G401 (cell line): Measurements from ENCODE around the gene PRDM7. TPM values are rescaled to one million over a fixed set of nuclear protein-coding genes. Genes with fewer than 3 reads are reported as not detected.
A peak's percentile ranks its signal among the peaks of the same experiment; 100 is the strongest.
"Not testable (repeated sequence)": the region's sequence is repeated elsewhere in the genome, so short reads cannot be mapped to it uniquely, and the experiment has no call there.

Experiments used
- DNase-seq: peaks from one replicate; pipeline ENCODE4 v3.0.0-alpha.2; 2015; ENCODE audit warnings: low spot score
- in situ Hi-C: cut with HindIII; loops from 2 replicates; pipeline ENCODE4 v1.10.0; 2016; ENCODE audit warnings: low sequenced_read_pairs, mixed read lengths
- total RNA-seq: library from RNA; depleted of rRNA; stranded (reverse); fragments of >200 nt; shearing (Covaris generic); gene quantifications from 2 replicates; pipeline ENCODE4 v1.2.3, GENCODE V29; 2014

Gene PRDM7
- total RNA-seq, 1 experiment from 2014 or later, result not detected

GRCh38 chr16:90077757-90078578 is 837 bp upstream of the PRDM7 start:
- in situ Hi-C loops, result no loop called here
- DNase-seq, result peak; percentile 75

DNA sequence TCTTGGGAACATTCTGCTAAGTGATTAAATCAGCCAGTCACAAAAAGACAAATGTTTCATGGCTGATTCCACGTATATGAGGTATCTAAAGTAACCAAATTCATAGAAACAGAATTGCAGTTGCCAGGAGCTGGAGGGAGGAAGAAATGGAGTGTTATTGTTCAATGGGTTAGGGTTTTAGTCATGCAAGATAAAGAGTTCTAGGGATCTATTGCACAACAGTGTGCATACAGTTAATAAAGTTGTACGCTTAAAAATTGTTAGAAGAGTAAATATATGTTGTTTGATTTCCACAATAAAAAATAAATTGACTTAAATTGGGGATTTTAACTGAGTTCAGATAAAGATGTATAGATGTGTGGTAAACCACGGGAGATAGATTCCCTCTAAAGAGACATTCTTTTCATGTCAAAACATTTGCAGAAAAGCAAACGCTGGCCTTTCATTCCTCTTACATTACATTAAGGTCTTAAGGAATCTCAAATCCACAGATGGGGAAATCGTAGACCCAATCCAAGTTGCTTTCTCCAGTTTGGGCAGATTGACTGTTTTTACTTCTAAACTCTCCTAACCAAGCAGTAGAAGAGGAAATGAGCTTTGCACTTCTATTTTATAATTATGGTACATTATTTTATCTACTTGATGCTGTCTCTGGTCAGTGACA is 4.6 kb downstream of the PRDM7 start:
- in situ Hi-C loops, result no loop called here
- DNase-seq, result no peak

DNA sequence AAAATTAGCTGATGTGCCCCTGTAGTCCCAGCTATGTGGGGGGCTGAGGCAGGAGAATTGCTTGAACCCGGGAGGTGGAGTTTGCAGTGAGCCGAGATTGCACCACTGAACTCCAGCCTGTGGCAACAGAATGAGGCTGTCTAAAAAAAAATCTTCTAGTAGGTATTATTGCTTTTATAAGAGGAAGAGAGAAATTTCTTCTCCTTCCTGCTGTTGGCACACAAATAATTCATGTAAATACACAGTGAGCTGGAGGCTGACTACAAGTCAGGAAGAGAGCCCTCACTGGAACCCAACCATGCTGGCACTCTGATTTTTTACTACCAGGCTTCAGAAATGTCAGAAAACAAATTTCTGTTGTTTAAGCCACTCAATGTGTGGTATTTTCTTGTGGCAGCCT is 6.7 kb downstream of the PRDM7 start:
- in situ Hi-C loops, result no loop called here
- DNase-seq, result no peak

GRCh38 chr16:90061437-90061836 is 15.7 kb downstream of the PRDM7 start:
- no peak for DNase-seq
- in situ Hi-C loops, result no loop called here

GRCh38 chr16:90057738-90058173 is 19.4 kb downstream of the PRDM7 start:
- no peak for DNase-seq
- in situ Hi-C loops, result no loop called here

- in situ Hi-C loops, DNase-seq: not testable (repeated sequence)
These were observed 20.6 kb downstream of the PRDM7 start for GRCh38 chr16:90056521-90056920.

DNA sequence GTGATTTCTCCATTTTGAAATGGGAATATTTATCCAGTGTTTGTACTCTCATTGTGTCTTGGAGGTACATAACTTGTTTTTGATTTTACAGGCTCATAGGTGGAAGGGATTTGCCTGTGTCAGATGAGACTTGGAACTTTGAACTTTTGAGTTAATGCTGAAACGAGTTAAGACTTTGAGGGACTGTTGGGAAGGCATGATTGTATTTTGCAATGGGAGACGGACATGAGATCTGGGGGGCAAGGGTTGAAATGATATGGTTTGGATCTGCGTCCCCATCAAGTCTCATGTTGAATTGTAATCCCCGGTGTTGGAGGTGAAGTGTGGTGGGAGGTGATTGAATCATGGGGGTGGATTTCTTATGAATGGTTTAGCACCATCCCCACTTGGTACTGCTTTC is 21.8 kb downstream of the PRDM7 start:
- no peak for DNase-seq
- in situ Hi-C loops, result no loop called here

GRCh38 chr16:90054554-90054953 is 22.6 kb downstream of the PRDM7 start:
- in situ Hi-C loops, result no loop called here

GRCh38 chr16:90053902-90054500 is 23.1 kb downstream of the PRDM7 start:
- in situ Hi-C loops, result no loop called here
- no peak for DNase-seq

More at GRCh38 chr16:90054554-90054953, 22.6 kb downstream of the PRDM7 start:
- no peak for DNase-seq

GRCh38 chr16:90050969-90051368 is 26.2 kb downstream of the PRDM7 start:
- in situ Hi-C loops, result no loop called here
- DNase-seq, result no peak

DNA sequence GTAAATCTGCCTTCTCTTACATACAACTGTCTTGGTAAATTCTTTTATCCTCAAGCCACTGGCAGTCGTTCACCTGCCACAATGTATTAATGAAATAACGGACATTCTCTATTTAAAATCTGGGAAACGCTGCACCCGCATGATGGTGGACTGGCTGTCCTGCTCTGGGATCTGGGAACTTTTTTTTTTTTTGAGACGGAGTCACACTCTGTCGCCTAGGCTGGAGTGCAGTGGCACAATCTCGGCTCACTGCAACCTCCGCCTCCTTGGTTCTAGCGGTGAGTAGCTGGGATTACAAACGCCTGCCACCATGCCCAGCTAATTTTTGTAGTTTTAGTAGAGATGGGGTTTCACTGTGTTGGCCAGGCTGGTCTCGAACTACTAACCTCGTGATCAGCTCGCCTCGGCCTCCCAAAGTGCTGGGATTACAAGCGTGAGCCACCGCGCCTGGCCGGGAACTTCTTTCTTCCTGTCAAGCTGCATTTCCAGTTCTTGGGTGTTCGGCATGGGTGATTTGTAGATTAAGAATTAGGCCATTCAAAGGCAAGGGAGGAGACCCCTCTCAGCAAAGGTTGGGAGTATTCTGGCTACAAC is 28.3 kb downstream of the PRDM7 start:
- no peak for DNase-seq
- in situ Hi-C loops, result no loop called here

GRCh38 chr16:90048347-90048722 is 28.8 kb downstream of the PRDM7 start:
- in situ Hi-C loops, result no loop called here
- peak; percentile 5 for DNase-seq

GRCh38 chr16:90047714-90048346 is 29.3 kb downstream of the PRDM7 start:
- in situ Hi-C loops, result no loop called here
- no peak for DNase-seq

DNA sequence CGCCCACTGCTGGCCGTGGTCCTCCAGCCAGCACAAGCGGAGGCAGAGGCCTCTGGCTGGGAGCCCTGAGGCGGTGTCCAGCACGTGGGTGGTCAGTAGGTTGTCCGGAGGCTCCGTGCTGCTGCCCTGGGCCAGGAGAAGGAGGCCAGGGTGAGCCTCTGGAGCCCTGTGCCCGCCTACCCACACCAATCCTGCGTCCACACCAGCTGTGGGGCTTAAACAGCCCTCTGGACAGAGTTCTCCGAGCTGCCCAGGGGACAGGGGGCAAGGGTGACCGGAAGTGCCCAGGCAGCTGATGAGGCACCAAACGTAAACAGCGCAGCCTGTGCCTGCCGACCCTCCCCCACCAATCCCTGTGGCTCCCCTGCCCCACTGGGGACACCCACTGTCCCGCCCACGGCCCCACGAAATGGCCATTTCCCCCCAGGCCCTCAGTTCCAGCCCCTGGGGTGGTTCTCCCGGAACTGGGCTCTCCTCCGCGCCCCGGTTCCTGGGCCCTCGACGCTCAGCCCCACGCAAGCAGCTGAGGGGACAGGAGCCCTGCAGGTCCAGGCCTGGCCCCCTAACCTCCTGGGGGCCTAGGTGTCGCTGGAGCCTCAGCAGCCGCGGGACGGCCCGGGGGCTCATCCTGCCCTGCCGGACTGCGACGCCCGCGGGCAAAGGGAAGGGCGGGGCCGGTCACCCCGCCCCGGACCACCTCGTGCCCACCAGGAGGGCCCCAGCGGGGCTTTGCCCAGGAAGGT is 30.0 kb downstream of the PRDM7 start:
- peak; percentile 69 for DNase-seq
- in situ Hi-C loops, result no loop called here

DNA sequence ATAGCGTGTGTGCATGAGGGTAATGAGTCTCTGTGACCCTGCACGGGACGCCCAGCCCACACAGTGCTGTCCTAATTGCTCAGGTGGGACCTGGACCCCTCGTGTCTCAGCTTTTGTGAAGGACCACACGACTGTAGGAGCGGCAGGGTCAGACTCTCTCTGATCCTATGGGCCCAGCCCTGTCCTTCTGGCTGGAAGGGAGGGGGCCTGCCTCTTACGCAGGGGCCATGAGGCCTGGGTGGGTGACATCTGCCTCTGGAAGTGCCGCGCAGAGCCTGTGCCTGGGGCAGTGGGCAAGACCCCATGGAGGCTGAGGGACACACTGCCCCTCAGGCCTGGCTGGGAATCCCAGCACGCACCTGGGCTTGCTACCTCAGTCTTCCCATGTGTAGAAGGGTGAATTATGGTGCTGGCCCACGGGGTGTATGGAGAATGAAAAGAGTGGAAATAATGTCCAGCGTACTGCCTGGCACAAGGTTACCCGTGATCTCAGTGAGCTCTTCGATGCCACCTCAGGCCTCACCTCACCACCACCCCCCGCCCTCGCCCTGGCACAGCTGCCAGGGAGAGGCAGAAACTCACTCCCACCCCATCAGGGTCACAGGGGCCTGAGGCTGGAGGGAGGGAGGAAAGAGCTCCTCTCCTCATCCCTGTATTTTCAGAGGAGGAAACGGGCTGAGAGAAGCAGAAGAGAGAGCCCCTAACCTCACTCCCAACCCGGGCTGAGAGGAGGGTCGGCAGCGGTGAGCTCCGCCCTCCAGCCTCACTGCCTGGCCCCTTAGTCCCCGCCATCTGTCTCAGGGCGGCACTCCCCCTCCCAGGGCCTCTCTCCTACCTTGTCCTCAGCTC is 30.8 kb downstream of the PRDM7 start:
- in situ Hi-C loops, result no loop called here
- DNase-seq, result no peak

GRCh38 chr16:90044111-90044551 is 33.0 kb downstream of the PRDM7 start:
- DNase-seq, result no peak
- in situ Hi-C loops, result no loop called here

- no peak for DNase-seq
- in situ Hi-C loops, result no loop called here
These were observed 33.6 kb downstream of the PRDM7 start for GRCh38 chr16:90043526-90043925.

DNA sequence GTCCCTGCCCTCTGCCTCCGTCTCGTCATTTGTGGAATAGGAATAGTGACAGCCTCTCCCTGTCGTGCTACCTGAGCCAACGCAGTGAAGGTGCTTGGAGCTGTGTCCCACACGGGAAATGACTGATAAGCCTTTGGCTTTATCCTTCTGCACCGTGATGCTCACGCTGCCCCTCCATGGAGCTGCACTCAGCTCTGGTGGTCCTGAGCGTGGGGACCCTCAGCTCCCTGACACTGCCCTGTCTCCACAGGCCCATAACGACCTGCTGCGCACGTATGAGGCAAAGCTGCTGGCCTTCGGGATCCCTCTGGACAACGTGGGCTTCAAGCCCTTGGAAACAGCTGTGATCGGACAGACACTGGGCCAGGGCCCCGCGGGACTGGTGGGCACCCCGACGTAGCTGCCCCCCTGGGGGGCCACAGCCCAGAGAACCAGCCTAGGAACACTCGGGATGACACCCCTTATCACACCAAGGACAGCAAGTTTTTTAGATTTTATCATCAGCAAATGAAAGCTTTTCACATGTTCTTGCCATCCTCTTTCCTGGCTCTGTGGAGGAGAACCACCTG is 34.1 kb downstream of the PRDM7 start:
- no peak for DNase-seq
- in situ Hi-C loops, result no loop called here
